Measurements from ENCODE around the gene DEFB108B.
"Not testable (repeated sequence)": the region's sequence is repeated elsewhere in the genome, so short reads cannot be mapped to it uniquely, and the experiment has no call there.

The DEFB108B gene

DNA sequence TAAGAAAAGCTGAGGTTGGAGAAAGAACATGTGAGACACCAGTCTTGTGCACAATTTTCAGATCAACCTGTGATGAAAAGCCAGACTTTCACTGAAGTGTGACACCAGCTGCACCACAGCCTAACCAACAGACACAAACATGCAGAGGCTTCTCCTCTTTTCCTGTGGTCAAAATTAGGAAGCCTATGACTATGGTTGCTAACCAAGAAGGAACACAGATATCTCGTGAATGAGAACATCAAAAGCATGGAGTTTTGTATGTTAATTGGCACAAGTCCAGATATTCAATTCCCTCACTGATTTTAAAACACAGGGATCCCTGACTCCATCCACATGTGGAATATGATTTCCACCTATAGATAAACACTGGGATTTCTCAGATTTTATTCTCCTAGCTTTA, 11.5 kb upstream of the DEFB108B start:
- DNase-seq: not testable (repeated sequence)

DNA sequence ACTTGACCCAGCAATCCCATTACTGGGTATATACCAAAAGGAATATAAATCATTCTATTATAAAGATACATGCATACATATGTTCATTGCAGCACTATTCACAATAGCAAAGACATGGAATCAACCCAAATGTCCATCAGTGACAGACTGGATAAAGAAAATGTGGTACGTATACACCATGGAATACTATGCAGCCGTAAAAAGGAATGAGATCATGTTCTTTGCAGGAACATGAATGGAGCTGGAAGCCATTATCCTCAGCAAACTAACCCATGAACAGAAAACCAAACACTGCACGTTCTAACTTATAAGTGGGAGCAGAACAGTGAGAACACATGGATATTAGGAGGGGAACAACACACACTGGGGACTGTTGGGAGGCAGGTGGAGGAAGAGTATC, 3.8 kb upstream of the DEFB108B start:
- DNase-seq: not testable (repeated sequence)

DNA sequence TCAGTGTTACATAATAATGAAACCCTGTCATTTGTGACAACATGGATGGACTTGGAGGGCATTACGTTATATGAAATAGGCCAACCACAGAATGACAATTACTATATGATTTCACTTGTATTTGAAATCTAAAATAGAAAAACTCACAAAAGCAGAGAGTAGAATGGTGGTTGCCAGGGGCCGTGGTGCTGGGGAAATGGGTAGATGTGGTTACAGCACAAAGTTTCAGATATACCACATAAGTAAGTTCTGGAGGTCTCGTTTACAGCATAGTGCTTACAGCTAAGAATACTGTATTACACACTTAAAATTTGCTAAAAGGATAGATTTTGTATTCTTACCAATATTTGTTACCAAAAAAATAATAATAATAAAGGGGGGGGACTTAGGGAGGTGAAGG, 3.3 kb upstream of the DEFB108B start:
- DNase-seq: not testable (repeated sequence)

DNA sequence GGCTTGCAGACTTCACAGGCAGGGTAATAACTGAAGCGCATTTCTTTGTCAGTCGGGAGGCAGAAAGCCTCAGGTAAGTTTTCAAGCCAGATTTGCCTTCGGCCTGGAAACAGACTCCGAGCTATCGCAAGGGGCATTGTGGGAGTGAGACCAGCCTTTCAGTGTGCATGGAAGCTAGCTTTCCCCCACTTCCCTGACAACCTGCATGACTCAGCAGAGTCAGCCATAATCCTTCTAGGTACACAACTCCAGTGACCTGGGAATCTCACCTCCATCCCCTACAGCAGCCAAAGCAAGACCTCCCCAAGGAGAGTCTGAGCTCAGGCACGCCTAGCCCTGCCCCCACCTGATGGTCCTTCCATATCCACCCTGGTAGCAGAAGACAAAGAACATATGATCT, 9.7 kb downstream of the DEFB108B start:
- not testable (repeated sequence) for DNase-seq

DNA sequence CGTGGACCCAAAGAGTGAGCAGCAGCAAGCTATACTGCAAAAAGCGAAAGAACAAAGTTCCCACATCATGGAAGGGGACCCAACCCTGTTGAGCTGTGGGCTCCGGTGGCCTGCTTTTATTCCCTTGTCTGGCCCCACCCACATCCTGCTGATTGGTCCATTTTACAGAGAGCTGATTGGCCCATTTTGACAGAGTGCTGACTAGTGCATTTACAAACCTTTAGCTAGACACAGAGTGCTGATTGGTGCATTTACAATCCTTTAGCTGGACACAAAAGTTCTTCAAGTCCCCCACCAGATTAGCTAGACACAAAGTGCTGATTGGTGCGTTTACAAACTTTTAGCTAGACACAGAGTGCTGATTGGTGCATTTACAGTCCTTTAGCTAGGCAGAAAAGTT, 10.4 kb downstream of the DEFB108B start:
- not testable (repeated sequence) for DNase-seq

DNA sequence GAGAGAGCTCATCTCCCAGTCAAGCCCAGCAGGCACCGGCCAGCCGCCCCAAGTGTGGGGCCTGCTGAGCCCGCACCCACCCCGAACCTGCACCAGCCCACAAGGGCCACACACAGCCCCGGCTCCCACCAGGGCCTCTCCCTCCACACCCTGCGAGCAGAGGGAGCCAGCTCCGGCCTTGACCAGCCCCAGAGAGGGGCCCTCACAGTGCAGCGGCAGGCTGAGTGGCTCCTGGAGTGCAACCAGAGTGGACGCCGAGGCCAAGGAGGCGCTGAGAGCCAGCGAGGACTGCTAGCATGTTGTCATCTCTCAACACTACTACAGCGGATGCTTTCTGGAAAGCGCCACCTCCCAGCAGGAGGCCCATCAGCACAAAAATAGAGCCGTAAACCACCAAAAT, 10.9 kb downstream of the DEFB108B start:
- DNase-seq: no peak

DNA sequence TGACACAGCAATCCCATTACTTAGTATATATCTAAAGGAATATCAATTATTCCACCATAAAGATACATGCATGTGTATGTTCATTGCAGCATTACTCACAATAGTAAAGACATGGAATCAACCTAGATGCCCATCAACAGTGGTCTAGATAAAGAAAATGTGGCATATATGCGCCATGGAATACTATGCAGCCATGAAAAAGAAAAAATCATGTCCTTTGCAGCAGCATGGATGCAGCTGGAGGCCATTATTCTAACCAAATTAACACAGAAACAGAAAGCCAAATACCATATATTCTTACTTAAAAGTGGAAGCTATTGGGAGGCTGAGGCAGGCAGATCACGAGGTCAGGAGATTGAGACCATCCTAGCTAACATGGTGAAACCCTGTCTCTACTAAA, 20.9 kb downstream of the DEFB108B start:
- not testable (repeated sequence) for DNase-seq

DNA sequence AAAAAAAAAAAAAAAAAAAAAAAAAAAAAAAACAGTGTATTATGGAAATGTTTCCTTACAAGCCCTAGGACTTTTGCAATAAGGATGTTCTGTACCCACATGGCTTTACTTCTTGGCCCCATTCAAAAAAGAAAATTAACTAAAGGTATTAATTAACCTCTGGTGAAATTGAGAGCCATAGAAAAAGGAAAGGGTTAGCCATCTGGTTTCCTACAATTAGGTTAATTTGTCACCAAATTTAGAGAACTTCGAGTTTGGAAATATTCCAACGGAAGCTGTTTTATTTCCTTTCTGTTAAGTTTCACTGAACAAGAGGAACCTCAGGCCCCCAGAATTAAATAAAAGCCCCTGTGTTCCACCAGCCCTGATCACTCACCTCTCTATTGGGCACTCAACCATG, 22.9 kb downstream of the DEFB108B start:
- DNase-seq: not testable (repeated sequence)

DNA sequence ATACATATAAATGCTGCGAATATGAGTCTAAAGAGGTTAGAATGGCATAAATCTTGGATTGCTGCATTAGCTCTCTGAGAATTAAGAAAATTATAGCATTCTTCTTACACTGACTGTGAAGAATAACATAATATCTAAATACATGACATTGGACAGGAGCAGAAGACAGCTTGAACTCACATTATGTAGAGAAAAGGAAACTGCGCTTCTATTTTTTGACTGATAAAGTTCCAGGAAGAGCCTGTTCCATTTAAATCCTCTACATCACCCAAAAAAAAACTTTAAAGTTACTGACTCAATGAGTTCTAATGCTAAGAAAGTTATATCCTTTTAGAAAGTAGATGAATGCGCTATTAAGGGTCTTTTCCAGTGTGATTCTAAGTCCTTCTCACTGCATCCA, 27.8 kb downstream of the DEFB108B start:
- DNase-seq: not testable (repeated sequence)

DNA sequence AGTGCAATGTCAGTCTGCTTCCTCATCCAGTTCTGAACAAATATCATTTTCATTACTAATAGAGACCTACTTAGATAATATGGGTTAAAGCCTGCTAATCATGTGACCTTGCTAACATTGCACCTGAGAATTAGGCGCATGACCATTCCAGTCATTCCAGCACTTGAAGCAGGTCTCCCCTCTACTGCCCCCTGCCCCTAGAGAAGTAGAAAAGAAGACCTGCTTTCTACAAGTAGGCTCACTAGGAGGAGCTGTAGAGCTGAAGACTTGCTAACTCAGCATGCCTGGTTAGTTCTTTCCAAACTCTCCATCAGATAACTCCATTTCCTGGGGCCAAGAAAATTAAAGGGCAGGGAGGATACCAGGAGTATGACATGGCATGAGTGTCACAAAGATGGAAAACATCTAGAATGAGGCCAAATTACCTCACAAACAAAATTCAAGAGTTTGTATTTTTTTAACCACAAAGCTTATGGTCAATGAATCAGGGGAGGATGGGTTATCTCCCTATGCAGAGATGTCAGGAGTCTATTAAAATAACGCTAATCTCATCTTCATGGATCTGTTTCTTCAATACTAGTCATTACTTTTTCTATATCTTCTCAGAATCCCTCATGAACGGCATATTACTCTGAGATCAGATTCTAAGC, 31.1 kb downstream of the DEFB108B start:
- peak; percentile 1 for DNase-seq

DNA sequence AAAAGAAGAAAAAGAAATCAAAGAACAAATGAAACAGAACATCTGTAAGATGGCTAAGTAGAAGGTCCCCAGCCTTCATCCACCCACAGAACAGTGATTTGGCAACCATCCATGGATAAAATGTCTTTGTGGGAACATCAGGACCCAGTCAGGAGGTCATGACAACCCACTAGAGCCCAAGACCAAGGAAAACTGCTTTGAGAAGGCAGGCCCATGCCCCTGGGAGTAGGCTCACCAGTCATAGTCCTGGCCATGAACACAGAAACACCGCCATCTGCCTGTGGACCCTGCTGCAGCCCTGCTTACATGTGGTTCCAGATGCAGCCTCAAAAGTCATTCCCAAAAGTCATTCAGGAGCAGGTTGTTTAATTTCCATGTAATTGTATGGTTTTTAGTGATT, 34.2 kb downstream of the DEFB108B start:
- DNase-seq: not testable (repeated sequence)

DNA sequence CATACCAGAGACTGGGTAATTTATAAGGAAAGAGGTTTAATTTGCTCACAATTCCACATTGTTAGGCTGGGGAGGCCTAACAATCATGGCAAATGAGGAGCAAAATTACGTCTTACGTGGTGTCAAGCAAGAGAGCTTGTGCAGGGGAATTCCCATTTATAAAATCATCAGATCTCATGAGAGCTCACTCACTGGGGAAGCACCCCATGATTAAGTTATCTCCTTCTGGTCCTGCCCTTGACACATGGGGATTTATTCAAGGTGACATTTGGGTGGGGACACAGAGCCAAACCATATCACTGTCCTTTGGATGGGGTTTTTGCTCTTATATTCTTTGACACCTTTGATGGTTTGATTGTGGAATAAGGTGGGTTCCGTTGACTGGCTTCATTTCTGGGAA, 36.9 kb downstream of the DEFB108B start:
- DNase-seq: not testable (repeated sequence)

DNA sequence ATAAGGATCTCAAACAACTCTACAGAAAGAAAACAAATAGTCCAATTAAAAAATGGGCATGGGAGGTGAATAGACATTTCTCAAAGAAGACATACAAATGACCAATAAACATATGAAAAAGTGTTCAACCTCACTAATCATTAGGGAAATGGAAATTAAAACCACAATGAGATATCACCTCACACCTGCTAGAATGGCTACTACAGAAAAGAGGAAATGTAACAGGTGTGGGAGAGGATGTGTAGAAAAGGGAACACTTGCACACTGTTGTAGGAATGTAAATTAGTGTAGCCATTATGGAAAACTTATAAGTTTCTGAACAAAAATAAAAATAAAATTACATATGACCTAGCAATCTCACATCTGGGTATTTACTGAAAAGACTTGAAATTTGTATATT, 37.7 kb downstream of the DEFB108B start:
- not testable (repeated sequence) for DNase-seq

DNA sequence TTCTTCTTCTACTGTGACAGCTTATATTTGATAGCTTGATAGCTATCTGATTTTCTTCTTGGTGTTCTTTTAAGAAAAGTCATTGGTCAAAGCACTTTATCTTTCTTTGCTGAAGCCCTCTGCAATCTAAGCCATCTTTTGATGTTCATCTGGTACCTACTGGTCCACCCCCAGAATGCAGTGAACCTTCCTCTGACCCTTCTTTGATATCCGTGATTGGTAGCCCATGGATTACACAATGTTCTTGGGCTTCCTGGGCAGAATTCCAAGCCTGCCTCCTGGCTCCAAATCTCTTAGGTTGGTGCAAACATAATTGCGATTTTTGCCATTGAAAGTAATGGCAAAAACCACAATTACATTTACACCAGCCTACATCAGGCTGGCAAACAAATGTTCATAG, 43.3 kb downstream of the DEFB108B start:
- DNase-seq: not testable (repeated sequence)

DNA sequence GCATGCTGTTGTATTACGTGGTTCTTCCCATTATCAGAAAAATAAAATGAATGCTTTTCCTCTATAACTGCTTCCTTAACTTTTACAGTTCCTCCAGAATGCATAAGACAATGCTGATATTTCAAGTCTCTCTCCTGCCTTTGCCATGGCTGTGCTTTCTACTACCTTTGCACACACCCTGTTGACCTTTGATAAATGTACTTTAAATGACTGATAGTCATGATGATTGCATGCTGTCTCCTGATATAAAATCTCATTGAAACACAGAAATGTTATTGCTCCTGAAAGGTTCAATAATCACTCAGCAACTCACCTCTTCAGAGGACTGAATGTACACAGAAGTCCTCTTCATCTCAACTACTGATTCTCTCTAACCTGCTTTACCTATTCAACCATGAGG, 45.1 kb downstream of the DEFB108B start, which contains the start of gene DEFB131B:
DEFB131B (plus strand) TSS at position 395 of the 400 bp plus-strand sequence; CDS start at position 395, 0 bp downstream.
- not testable (repeated sequence) for DNase-seq

DNA sequence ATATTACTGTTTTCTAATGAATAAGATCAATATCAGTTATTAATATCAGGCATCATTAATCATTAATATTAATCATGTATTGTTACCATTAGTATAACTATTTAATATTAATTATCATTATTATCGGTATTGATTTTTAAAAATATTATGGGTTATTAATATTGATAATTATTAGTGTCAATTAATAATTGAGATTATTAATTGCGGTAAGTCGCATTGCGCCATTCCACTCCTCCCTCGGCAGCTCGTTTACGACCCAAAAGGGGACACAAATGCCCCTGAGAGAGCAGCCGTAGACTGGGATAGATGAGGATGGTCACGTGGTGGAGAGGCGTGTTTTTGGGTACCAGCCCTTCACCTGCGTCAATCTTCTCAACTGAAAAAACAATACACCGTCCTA, 52.8 kb downstream of the DEFB108B start:
- DNase-seq: not testable (repeated sequence)

Measured in NCI-H1417 treated with DMSO at 0.1 percent for 48 hours (cell line).